GM19468 (cell line): ENCODE measurements around the gene OR5K1.

Experiments used
- ATAC-seq: cut with Tn5 transposase; IDR thresholded peaks from one replicate; pipeline ENCODE4 v1.9.1; 2021; ENCODE audit warnings: mild to moderate bottlenecking, moderate library complexity, moderate number of reproducible peaks; ENCODE audit not compliant: unreplicated experiment; ENCODE audit errors: extremely low read depth

The OR5K1 gene

DNA sequence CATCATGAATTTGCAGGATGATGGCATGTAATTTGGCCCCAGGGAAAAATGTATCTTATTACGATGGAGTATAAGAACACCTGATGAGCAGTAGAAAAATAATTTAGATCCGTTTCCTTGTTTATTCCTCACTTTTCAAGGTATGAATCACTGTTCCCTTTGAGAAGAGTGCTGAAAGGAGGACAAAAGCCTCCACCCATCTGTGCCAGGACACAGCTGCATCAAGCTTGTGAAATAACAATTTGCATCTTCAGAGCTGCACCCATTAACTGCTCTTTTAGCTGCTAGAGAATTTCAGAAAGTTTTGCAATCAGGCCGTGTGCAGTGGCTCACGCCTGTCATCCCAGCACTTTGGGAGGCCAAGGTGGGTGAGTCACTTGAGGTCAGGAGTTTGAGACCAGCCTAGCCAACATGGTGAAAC lies 50.1 kb downstream of the OR5K1 start:
- no peak for ATAC-seq

DNA sequence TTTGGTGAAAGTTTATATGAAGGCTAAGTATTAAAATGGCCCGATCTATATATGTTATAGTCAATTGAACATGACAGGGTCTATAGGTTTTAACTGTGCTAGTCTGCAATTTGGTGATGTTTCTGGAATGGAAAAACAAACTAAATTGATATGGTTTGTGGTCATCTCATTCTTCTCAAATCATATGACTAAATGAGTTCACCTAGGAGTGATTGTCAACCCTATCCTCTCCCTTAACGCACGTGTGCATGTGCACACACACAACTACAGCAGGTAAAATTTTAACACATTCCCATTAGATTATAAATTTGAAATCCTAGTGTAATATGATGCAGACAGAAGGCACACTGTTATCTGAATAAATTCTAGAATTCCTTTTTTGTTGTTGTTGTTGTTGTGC lies 50.7 kb downstream of the OR5K1 start:
- no peak for ATAC-seq

DNA sequence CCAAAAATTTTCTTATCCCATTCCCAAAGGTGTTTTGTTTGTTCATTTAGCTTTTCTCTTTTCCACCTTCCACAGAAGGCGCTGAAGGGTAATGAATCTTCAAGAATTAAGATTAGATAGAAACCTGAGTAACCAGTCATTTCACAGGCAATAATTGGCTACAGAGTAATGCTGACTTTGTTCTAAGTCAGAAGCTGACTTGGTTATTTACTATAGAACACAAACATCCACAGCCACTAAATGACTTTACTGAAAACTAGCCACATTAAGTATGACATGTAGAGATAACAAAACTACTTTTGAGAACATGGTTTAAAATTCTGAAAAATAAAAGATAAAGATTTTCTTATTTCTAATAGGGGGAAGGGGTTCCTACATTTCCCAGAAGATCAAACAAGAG lies 51.9 kb downstream of the OR5K1 start:
- ATAC-seq = no peak

DNA sequence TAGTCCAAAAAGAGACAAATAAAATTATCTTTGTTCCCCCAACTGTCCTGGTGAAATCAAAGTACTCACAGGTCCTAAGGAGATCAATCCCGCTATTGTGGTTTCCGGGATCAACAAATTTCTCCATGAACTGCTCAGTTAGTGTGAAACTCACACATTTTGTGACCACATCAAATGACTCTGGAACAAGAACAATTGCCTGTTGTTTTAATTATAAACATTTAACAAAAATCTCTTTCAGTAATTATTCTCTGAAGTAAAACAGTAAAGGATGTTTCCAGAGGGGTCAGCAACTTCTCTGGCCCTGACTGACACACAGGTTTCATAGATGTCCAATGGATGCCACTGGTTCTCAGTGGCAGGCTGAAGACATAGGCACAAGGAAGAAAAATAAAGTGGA lies 55.8 kb downstream of the OR5K1 start:
- no peak for ATAC-seq

GRCh38 chr3:98519351-98519750 lies 56.4 kb downstream of the OR5K1 start:
- ATAC-seq = no peak

- peak; percentile 17 for ATAC-seq
These were observed 59.0 kb downstream of the OR5K1 start for GRCh38 chr3:98521897-98522543.
